RWPE1 (cell line): ENCODE data around the gene DPP6.

Experiments used
- CTCF ChIA-PET: fragments of 350-600 bp; sonication (Branson Sonifier 250); formaldehyde crosslinking; extraction: SDS; loops from one replicate; lab custom pipeline; 2021; lab: Yijun Ruan, JAX
- POLR2A ChIA-PET: fragments of 400-600 bp; formaldehyde crosslinking; extraction: SDS; loops from one replicate; lab custom pipeline; 2020; ENCODE audit warnings: antibody characterized with exemption; ENCODE audit not compliant: low non-redundant PET; lab: Yijun Ruan, JAX
- DNase-seq: peaks from one replicate; pipeline ENCODE4 v3.0.0; 2012; ENCODE audit warnings: low spot score
- H3K27ac ChIP-seq: fragments of 450-650 bp; 2 replicates; pipeline ENCODE4 v1.5.1; 2017
- CTCF ChIP-seq: fragments of 450-650 bp; conservative IDR thresholded peaks from 2 replicates; pipeline ENCODE4 v1.5.1; 2017; ENCODE audit warnings: low read depth, mild to moderate bottlenecking

The DPP6 gene

GRCh38 chr7:154854836-154855235 is 802.6 kb downstream of the DPP6 start:
- POLR2A ChIA-PET: no interaction called here
- CTCF ChIA-PET: no interaction called here
- H3K27ac ChIP-seq: no peak overlapping the region
- no peak for TF ChIP-seq CTCF
- no peak for DNase-seq

DNA sequence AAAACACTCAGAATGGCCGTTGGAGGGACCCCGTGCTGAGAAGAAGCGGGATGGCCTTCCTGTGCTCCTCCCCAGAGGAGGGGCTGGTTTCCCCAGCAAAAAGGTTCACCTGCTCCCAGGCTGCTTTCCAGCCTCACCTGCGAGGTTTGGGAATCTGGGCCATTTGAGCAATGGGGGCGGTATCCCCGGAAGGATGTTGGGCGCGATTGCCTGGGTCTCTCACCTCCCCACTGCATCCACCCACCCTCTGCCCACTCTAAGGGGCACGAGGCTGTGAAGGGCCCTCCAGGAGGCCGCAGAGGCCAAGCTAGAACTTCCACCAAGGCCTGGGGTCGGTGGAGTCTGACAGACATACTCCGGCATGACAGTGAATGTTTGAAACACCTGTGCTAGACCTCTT is 803.2 kb downstream of the DPP6 start:
- H3K27ac ChIP-seq: no peak overlapping the region
- no peak for DNase-seq
- POLR2A ChIA-PET: no interaction called here
- CTCF ChIA-PET: no interaction called here
- TF ChIP-seq CTCF: no peak

GRCh38 chr7:154856733-154857132 is 804.5 kb downstream of the DPP6 start:
- CTCF ChIA-PET: no interaction called here
- no peak overlapping the region for H3K27ac ChIP-seq
- DNase-seq: no peak
- POLR2A ChIA-PET: no interaction called here
- TF ChIP-seq CTCF: no peak

DNA sequence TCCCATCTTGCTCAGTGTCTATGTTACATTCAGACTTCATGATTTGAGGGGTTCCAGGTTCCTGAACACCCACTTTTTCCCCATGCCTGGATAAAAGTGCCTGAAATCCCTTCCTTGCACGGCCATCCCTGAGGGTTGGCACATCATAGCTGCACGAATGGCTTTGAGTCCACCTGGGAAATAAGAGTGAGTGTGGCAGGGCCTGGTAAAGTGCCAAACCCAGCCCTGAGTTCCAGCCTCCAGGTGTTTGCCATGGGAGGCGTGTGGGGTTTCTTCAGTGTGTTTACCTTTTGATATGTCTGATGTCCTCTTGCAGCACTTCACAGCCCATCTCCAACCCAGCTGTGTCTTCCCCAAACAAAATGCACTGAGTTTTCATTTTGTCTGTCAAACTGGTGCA is 805.0 kb downstream of the DPP6 start:
- CTCF ChIA-PET: no interaction called here
- no peak overlapping the region for H3K27ac ChIP-seq
- POLR2A ChIA-PET: no interaction called here
- TF ChIP-seq CTCF: no peak
- no peak for DNase-seq

DNA sequence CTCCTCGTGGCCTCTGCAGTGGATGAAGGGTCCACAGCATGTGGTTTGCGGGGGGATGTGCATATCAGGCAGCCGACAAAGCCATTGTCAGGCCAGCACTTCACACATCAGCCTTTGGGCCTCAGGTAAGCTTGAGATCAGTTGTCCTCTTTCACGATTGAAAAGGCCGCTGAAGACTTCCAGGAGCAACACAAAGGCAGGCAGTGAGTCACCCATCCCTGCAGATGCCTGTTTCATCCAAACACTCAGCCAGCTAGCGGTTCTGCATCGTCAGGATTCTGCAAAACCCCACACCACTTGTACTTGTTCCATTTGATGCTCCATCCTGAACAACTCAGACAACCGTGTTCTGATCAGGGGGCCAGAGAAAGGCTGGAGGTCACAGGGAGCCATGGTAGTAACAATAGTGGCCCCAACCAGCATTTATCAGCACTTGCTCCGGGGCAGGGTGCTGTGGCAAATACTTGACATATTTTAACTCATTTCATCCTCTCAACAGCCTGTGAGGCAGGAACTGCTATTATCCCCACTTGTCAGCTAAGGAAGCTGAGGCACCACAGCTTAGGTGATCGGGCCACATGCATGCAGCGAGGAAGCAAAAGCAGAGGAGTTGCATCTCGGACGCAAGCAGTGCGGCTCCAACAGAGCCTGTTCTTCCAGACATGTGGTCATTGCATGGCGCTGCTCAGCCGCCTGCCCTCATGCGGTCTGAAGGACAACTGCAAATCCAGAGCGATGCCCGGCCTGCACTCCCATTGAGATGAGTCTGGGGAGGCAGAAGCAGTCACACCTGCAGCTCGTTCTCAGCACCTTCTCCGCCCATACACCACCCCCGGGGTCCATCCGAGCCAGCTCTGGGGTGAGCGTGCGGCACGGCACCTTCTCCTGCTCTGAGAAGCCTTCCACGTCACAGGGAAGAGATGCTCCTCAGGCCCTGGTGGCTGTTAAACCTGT is 805.8 kb downstream of the DPP6 start:
- DNase-seq: no peak
- no peak for TF ChIP-seq CTCF
- H3K27ac ChIP-seq: no peak overlapping the region
- POLR2A ChIA-PET: no interaction called here
- CTCF ChIA-PET: no interaction called here

- POLR2A ChIA-PET: no interaction called here
- no peak for TF ChIP-seq CTCF
- no peak overlapping the region for H3K27ac ChIP-seq
- no peak for DNase-seq
- CTCF ChIA-PET: no interaction called here
Measured at GRCh38 chr7:154858836-154859537, 806.8 kb downstream of the DPP6 start.
